Stimulated activated CD4-positive, alpha-beta T cell treated with anti-CD3 and anti-CD28 coated beads, Interleukin-12 subunit alpha, Interleukin-12 subunit beta, amount 100 ng/mL, for 48 hours (primary cell): ENCODE measurements around the gene SYNPR.
A peak's percentile ranks its signal among the peaks of the same experiment; 100 is the strongest.

ENCODE experiments used
- DNase-seq, 3 donors: peaks; one replicate each; pipeline ENCODE4 v3.0.0-alpha.2; 2020; ENCODE audit warnings: low read depth in 2 of 3, low spot score in 1 of 3

The SYNPR gene

GRCh38 chr3:63303238-63303637, 25.1 kb downstream of the SYNPR start:
- no peak for DNase-seq

GRCh38 chr3:63304421-63304820, 26.3 kb downstream of the SYNPR start:
- no peak for DNase-seq

GRCh38 chr3:63308072-63308471, 30.0 kb downstream of the SYNPR start:
- DNase-seq, result no peak

- DNase-seq, result no peak
Observed at GRCh38 chr3:63309768-63310167, 31.7 kb downstream of the SYNPR start.

- DNase-seq, result no peak
Observed at GRCh38 chr3:63323766-63324165, 45.7 kb downstream of the SYNPR start.

- DNase-seq, result no peak
Observed at GRCh38 chr3:63324621-63325020, 46.5 kb downstream of the SYNPR start.

- no peak for DNase-seq
Observed at GRCh38 chr3:63325386-63325785, 47.3 kb downstream of the SYNPR start.

GRCh38 chr3:63328365-63328764, 50.3 kb downstream of the SYNPR start:
- no peak for DNase-seq

- no peak for DNase-seq
Observed at GRCh38 chr3:63331520-63331919, 53.4 kb downstream of the SYNPR start.

GRCh38 chr3:63333815-63334214, 55.7 kb downstream of the SYNPR start:
- no peak for DNase-seq

- DNase-seq, result no peak
Observed at GRCh38 chr3:63338351-63338750, 60.2 kb downstream of the SYNPR start.

GRCh38 chr3:63343674-63344073, 65.6 kb downstream of the SYNPR start:
- DNase-seq, result peak; percentile 4 to 24 (median 14)

GRCh38 chr3:63344661-63345060, 66.6 kb downstream of the SYNPR start:
- no peak for DNase-seq

- peak in 2 of 3 donors; percentile 10 to 16 for DNase-seq
Observed at GRCh38 chr3:63349583-63350573, 71.8 kb downstream of the SYNPR start.

GRCh38 chr3:63351159-63352007, 73.3 kb downstream of the SYNPR start:
- no peak for DNase-seq

GRCh38 chr3:63352008-63352279, 73.8 kb downstream of the SYNPR start:
- no peak for DNase-seq

- no peak for DNase-seq
Observed at GRCh38 chr3:63353383-63353782, 75.3 kb downstream of the SYNPR start.

- no peak for DNase-seq
Observed at GRCh38 chr3:63354160-63354559, 76.1 kb downstream of the SYNPR start.

- no peak for DNase-seq
Observed at GRCh38 chr3:63355809-63356208, 77.7 kb downstream of the SYNPR start.

- DNase-seq, result no peak
Observed at GRCh38 chr3:63364495-63364894, 86.4 kb downstream of the SYNPR start.

GRCh38 chr3:63364910-63365309, 86.8 kb downstream of the SYNPR start:
- no peak for DNase-seq

- no peak for DNase-seq
Observed at GRCh38 chr3:63365671-63366070, 87.6 kb downstream of the SYNPR start.
